HG03135 (cell line): Measurements from ENCODE around the gene GRIK5.
"Not testable (repeated sequence)": the region's sequence is repeated elsewhere in the genome, so short reads cannot be mapped to it uniquely, and the experiment has no call there.

Experiments
- ATAC-seq: cut with Tn5 transposase; IDR thresholded peaks from one replicate; pipeline ENCODE4 v1.9.1; 2021; ENCODE audit warnings: mild to moderate bottlenecking, moderate library complexity; ENCODE audit not compliant: unreplicated experiment

The GRIK5 gene

GRCh38 chr19:41994521-41994971 lies 75.5 kb downstream of the GRIK5 start:
- ATAC-seq = no peak

GRCh38 chr19:41993612-41994483 lies 76.2 kb downstream of the GRIK5 start, which contains the start of gene ATP1A3:
Gene ATP1A3, minus strand, starts transcription at chr19:41994230. Its CDS starts 154 bp downstream, at chr19:41994076.
- ATAC-seq = no peak

- not testable (repeated sequence) for ATAC-seq
Observed at GRCh38 chr19:41991925-41992569, 78.0 kb downstream of the GRIK5 start.

- no peak for ATAC-seq
Observed at GRCh38 chr19:41991025-41991424, 79.0 kb downstream of the GRIK5 start.

GRCh38 chr19:41990615-41991014 lies 79.4 kb downstream of the GRIK5 start:
- no peak for ATAC-seq

GRCh38 chr19:41990028-41990427 lies 80.0 kb downstream of the GRIK5 start:
- no peak for ATAC-seq

GRCh38 chr19:41988947-41989346 lies 81.1 kb downstream of the GRIK5 start:
- no peak for ATAC-seq

- no peak for ATAC-seq
Observed at GRCh38 chr19:41987141-41987860, 82.7 kb downstream of the GRIK5 start.

- no peak for ATAC-seq
Observed at GRCh38 chr19:41984961-41985360, 85.0 kb downstream of the GRIK5 start.

- no peak for ATAC-seq
Observed at GRCh38 chr19:41981724-41982123, 88.3 kb downstream of the GRIK5 start.

- no peak for ATAC-seq
Observed at GRCh38 chr19:41978470-41978869, 91.5 kb downstream of the GRIK5 start.

GRCh38 chr19:41977916-41978315 lies 92.1 kb downstream of the GRIK5 start:
- no peak for ATAC-seq

- no peak for ATAC-seq
Observed at GRCh38 chr19:41974652-41975051, 95.4 kb downstream of the GRIK5 start.

- no peak for ATAC-seq
Observed at GRCh38 chr19:41971363-41971762, 98.6 kb downstream of the GRIK5 start.

- ATAC-seq = no peak
Observed at GRCh38 chr19:41969772-41970458, 100.1 kb downstream of the GRIK5 start.

- ATAC-seq = no peak
Observed at GRCh38 chr19:41968751-41969595, 101.0 kb downstream of the GRIK5 start.

GRCh38 chr19:41967054-41967783 lies 102.8 kb downstream of the GRIK5 start:
- no peak for ATAC-seq

GRCh38 chr19:41965106-41965505 lies 104.9 kb downstream of the GRIK5 start:
- no peak for ATAC-seq

GRCh38 chr19:41960973-41961372 lies 109.0 kb downstream of the GRIK5 start:
- ATAC-seq = no peak
